Ammon's horn (tissue), 1 donor: ENCODE results near the gene CABCOCO1.
"Not testable (repeated sequence)": the region's sequence is repeated elsewhere in the genome, so short reads cannot be mapped to it uniquely, and the experiment has no call there.

ENCODE experiments used
- DNase-seq: peaks from one replicate; pipeline ENCODE4 v3.0.0-alpha.2; 2016; ENCODE audit warnings: low spot score

The CABCOCO1 gene

DNA sequence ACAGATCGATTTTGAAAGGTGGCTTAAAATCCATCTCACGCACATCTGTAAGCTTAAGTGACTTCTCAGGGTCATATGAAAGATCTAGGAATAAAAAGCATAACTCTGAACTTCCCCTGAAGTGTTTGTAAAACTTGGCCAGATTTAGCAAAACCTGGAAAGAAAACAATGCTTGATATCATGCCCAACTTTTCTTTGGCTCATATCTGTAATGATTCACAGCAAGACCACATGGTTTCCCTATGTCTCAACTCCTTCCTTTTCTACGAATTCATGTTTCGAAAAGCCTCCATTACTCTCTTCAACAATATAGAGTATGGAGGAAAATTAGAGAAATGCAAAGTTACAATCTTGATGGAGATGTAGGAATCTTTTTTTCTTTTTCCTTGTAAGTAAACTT is 20.1 kb upstream of the CABCOCO1 start:
- no peak for DNase-seq

- no peak for DNase-seq
Measured at GRCh38 chr10:61643316-61643751, 19.4 kb upstream of the CABCOCO1 start.

- DNase-seq = no peak
Measured at GRCh38 chr10:61653699-61654098, 9.0 kb upstream of the CABCOCO1 start.

DNA sequence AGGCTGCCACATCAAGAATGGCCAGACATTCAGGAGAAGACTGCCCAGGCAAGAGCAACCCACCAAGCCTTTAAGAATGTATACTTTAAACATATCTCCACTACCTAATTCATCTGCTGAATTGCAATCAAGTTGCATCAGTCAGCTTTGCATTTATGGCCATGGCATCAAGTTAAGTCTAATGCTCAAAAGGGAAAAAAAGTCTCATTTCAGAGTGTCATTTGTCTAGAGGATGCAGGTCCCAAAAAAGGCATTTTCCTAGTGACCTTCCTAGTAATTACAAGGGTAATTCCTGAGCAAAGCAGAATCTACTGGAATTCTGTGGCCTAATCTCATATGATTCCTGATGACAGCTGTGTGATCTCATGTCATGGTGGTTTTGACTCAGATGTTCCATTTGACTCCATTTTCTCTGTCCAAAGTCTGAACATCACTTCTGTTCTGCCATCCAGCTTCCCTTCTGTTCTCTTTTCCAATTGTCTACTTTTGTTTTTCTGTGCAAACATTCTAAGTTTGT is 7.3 kb upstream of the CABCOCO1 start:
- no peak for DNase-seq

DNA sequence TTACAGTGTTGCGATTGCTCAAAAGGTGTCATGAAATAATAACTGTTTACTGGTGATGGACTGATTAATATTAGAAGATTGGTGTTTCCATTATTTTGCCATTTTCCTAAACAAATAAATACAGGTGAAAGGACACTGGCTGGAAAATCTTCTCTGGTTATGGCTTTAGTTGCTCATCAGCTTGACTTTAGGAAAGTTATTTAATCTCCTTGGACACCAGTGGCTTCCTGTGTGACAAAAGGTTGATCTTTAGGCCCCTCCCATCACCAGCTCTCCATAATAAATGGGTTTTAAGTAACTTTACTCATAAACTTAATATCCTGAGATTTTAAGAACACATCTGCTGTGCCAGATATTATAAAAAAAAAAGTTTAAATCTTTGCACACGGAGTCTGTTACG is 737 bp downstream of the CABCOCO1 start:
- no peak for DNase-seq

DNA sequence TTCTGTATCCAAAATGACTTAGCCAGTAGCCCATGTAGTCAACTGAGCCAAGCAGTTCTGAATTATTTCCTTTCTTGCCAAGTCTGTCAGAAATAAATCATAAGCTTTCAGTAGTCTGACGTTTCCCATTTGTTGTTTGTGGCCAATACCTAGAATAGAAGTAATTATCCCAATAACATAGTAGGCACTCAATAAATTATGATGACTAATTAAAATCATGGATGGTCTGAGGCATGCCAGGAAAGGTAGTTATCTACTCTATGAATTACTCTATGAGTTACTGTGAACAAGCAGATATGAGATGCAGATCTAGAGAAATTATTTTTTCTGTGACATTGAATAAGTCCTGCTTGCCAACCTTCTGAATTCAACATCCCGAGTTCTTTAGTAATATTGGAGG is 2.3 kb downstream of the CABCOCO1 start:
- no peak for DNase-seq

DNA sequence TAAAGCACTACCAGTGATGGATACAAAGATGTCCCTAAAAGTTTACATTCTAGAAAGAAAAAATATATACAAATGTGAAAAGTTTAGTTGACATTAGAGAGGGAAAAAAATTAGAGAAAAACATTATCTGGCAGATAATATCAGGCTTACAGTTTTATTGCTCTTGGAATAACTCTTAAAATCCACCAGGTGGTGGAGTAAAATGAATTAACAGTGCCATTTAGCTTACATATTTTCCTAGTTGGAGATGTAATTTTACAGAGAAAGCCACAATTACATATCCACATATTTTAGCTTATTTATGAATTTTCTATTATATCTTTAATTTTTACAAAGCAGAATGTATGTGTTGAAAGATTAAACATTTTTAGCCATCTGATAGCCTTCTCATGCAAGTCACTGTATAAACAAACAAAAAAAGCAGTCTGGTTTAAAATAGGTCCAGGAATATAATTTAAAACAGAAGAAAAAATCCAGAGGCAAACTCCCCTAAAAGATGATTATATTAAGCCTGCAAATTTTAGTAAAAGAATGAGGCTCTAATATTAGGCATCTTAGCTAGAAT is 6.5 kb downstream of the CABCOCO1 start:
- DNase-seq = no peak

DNA sequence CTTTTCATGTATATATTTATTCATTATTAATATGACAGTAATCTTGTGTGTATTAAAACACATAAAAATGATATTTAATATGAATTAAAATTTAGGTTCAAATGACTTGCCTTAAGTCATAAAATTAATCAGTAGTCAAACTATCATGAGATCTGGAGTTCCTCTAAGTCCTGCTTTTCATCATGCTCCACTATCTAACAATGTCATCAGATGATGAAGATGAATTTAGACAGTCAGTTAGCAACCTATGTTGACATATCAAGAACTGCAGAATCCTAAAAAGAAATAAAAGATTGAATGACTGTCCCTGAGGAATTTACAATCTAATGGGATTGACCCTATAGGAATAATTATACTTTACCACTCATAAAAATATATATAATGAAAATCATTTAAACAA is 7.1 kb downstream of the CABCOCO1 start:
- no peak for DNase-seq

- no peak for DNase-seq
Measured at GRCh38 chr10:61673360-61673759, 10.6 kb downstream of the CABCOCO1 start.

- no peak for DNase-seq
Measured at GRCh38 chr10:61682323-61682722, 19.6 kb downstream of the CABCOCO1 start.

GRCh38 chr10:61683319-61683718 is 20.6 kb downstream of the CABCOCO1 start:
- no peak for DNase-seq

DNA sequence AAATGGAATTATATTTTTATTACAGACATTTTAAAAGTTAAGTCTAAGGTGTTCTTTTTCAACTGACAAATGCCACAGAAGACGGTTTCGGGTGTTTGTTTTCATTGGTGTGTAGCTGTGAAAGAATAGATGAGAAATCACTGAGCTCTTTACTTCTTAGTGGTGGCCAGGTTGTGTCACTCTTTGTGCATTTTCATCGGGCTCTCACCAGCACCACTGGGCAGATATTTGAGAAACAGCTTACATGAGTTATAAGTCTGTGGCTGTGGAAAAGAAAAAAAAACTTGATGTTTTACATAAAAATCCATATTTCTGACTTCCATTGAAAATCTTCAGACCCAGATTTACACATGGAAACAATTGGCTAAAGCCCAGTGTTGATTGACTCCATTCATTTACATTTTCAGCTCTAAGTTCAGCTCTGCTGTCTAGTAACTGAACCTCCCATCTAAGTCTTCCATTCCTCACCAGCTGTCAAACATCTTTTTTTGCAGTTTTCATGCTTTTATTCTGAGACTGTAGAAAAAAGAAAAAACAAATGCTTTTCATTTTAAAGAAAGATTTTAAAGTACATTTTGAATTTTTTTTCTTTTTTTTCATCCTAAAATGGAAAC is 22.3 kb downstream of the CABCOCO1 start:
- DNase-seq = no peak

- no peak for DNase-seq
Measured at GRCh38 chr10:61688551-61689308, 26.0 kb downstream of the CABCOCO1 start.

DNA sequence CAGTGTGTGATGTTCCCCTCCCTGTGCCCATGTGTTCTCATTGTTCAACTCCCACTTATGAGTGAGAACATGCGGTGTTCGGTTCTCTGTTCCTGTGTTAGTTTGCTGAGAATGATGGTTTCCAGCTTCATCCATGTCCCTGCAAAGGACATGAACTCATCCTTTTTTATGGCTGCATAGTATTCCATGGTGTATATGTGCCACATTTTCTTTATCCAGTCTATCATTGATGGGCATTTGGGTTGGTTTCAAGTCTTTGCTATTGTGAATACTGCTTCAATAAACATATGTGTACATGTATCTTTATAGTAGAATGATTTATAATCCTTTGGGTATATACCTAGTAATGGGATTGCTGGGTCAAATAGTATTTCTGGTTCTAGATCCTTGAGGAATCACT is 28.9 kb downstream of the CABCOCO1 start:
- DNase-seq = not testable (repeated sequence)

DNA sequence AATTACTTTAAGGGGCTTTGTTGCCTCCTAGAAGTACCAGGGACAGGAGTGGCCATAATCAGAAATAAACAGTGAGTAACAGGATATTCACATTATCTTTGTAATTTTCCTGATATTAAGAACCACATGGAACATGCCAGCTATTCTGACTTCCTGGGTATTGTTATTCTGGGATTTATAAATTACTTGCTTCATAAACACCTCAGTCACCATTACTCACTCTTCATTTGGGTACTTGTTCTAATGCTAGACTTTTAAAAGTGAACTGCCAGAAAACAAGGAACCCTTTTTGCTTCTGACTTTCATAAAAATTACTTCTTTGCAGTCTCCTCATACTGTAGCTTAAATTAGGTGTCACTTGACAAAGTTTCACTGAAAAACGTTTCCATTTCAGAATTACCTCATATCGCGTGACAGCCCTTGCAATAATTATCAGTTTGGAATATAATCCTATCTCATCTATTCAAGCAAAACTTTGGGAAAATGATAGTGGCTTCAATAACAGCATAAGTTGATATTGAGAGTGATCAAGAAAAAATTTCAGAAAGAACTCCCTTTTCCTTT is 29.8 kb downstream of the CABCOCO1 start:
- no peak for DNase-seq

DNA sequence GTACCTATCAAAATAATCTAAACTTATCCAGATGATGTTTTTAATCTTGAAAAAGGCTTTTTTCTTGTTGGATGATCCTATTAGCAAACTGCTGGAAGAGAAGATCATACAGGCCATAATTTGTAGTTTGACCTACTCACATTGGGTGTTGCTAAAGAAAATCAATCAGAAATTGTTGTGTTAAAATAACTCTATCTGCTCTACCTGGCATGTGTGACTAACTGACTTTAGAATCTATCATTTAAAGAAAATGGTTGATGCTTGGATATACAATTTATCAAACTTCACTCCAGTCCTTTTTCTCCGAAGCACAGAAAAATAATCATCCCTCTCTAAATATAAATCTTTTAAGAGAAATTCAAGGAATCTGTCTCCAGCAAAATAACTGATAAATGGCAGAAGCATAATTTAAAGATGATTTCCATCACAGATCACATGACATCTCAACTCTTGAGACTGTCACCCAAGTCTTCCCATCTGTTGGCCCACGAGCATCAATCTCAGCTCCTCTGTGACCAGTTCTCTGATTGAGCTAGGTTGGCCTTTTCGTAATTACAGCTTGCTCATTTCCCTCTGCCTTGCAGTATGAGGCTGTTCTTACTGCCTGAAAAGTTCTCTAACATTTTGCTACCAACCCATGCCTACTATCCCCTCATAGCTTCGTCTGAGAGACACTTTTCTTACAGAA is 36.4 kb downstream of the CABCOCO1 start:
- no peak for DNase-seq

DNA sequence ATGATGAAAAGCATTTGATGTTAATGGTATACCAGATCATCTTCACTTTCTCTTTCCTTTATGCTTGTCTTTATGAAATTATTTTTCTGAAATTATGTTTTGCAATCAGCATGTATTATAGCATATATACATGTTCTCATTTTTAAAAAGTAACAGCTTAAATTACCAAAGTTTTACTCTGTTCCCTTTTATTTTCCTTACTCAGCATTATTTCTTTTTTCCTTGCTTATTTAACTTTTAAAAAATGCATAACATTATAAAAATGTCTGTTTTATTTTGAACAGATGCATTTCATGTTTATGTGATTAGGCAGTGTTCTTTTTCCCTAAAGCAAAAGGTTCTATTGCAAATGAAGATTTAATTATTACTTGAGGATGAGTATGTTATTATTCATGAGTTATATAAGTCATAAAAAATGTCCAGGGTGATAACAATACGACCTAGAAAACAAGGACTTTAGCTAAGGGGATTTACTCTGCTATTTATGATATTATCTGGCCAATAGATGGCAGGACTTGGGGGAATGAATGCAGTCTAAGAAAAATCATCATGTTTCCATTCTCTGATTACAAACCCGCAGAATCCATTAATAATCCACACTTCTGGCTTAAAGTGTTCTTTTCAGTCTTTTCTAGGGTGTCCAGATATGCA is 38.5 kb downstream of the CABCOCO1 start:
- no peak for DNase-seq

DNA sequence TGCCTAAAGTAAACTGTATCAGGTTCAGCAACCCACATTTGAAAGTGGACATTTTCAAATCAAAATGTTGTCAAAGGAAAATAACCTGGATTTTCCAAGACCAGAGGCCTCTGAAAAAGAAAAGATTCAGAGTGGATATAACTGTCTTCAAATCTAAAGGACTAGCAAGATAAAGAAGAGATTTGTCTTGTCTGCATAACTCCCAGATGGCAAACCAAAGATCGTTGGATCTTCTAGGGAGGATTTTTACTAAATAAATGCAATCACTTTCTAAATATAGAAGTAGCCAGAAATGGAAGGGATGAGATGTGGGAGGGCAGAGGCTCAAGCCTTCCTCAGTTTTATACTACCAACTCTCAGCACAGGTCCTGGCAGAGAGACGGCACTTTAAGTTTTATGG is 39.0 kb downstream of the CABCOCO1 start:
- DNase-seq = no peak

DNA sequence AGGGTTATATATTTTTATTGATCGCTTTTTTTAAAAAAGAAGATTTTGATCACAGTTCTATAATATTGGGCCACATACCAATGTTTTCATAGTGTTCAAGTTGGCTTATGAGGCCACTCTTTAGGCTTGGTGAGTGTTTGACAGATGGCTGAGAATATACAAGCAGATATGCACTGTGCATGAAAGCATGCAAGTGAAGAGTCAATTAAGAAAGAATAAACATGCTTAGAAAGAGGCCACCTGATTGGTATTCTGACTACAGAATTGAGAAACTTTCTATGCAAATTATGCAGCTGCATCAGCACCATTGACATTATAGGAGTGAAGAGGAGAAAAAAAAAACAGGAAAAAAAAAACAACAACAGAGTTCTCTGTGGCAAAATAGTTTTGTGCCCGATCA is 39.9 kb downstream of the CABCOCO1 start:
- DNase-seq = no peak

- DNase-seq = no peak
Measured at GRCh38 chr10:61705022-61705613, 42.4 kb downstream of the CABCOCO1 start.

DNA sequence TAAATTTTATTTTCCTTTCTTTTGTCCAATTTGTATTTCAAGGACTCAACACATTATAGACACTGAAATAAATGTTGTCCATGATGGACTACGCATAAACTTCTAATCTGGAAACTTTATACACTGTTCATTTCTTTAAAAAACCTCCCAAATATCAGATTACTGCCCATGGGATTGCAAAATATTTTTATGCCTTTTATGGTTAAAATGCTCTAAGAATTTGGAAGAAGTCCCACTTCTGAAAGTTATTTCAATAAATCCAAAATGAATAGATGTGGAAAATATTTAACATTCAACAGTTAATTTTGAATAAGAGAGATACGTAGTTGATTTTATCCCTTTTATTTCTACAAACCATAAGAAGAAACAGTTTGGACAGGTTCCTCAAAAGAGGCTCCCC is 46.1 kb downstream of the CABCOCO1 start:
- no peak for DNase-seq
